Measurements from ENCODE around the gene OOSP4A. TPM values are rescaled to one million over a fixed set of nuclear protein-coding genes. Genes with fewer than 3 reads are reported as not detected.

Gene OOSP4A
- total RNA-seq, 1 donor from 2014 or later, result not detected

DNA sequence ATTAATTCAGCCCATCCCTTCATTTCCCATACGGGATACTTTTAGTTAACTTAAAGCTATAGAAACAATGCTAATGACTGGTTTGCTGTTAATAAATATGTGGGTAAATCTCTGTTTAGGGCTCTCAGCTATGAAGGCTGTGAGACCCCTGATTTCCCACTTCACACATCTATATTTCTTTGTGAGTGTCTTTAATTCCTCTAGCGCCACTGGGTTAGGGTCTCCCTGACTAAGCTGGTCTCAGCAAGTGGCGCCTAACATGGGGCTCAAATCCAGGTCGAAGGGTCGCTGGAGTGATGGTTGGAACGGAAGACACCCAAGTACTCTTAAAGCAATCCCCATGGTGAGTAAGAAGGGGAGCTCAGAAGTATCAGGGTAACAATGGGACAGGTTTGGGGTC lies 40.0 kb upstream of the OOSP4A start:
- no peak overlapping the region for H3K27ac Mint-ChIP-seq (ENCODE audit: unreplicated experiment)
- H3K9me3 ChIP-seq (ENCODE audit: insufficient read depth, low read depth, low read length), result peaks cover 11% of the 10 kb centered on the region

DNA sequence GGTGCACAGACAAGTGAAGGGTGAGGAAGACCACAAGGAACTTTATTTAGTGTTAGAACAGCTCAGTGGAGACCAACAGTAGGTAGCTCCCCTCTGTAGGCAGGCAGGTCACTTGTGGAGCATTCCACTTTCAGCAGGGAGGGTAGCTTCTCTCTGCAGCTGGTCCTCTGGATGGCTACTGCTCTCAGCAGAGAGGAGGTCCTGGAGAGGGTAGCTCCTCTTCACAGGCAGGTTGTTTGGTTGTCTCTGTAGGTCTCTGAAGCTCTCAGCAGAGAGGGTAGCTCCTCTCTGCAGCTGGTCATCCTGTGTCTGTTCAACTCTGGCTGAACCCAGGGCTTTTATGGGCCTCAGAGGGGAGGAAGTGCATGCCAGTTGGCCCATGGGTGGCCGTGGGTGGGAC lies 32.1 kb upstream of the OOSP4A start:
- Histone ChIP-seq H3K4me1 (ENCODE audit: insufficient read depth, low read length) (no peaks in the 10 kb centered on the region), H3K27ac (ENCODE audit: low read depth, low read length) (no peak overlapping the region), H3K36me3 (ENCODE audit: insufficient read depth, low read length) (no peaks in the 10 kb centered on the region), H3K79me2 (ENCODE audit: insufficient read depth, low read length) (no peaks in the 10 kb centered on the region), H4K20me1 (ENCODE audit: insufficient read depth, low read length) (no peaks in the 10 kb centered on the region), H3K4me2 (ENCODE audit: low read length) (no peak overlapping the region), H3K4me3 (ENCODE audit: insufficient read depth, low read depth, low read length) (no peak overlapping the region), H3K9me3 (ENCODE audit: insufficient read depth, low read depth, low read length) (no peaks in the 10 kb centered on the region), H3K9ac (ENCODE audit: low read length) (no peak overlapping the region), H2AFZ (ENCODE audit: low read depth, low read length) (no peak overlapping the region), H3K27me3 (ENCODE audit: insufficient read depth, low read length) (no peaks in the 10 kb centered on the region)
- Mint-ChIP-seq H3K36me3 (ENCODE audit: low read depth, unreplicated experiment) (no peaks in the 10 kb centered on the region), H3K9me3 (ENCODE audit: unreplicated experiment) (peaks cover 11% of the 10 kb centered on the region), H3K27me3 (ENCODE audit: low read depth, unreplicated experiment) (no peaks in the 10 kb centered on the region), H3K27ac (ENCODE audit: unreplicated experiment) (no peak overlapping the region), H3K4me3 (ENCODE audit: unreplicated experiment) (no peak overlapping the region), H3K4me1 (ENCODE audit: low read depth, unreplicated experiment) (no peaks in the 10 kb centered on the region)
- FAIRE-seq (no peak), DNase-seq (ENCODE audit: low read depth) (no peak)
- no peak for TF ChIP-seq EZH2 (IDR thresholded peaks at IDR 0.05; ENCODE audit: insufficient read depth, low read length)
- TF ChIP-seq, protein P1, sequence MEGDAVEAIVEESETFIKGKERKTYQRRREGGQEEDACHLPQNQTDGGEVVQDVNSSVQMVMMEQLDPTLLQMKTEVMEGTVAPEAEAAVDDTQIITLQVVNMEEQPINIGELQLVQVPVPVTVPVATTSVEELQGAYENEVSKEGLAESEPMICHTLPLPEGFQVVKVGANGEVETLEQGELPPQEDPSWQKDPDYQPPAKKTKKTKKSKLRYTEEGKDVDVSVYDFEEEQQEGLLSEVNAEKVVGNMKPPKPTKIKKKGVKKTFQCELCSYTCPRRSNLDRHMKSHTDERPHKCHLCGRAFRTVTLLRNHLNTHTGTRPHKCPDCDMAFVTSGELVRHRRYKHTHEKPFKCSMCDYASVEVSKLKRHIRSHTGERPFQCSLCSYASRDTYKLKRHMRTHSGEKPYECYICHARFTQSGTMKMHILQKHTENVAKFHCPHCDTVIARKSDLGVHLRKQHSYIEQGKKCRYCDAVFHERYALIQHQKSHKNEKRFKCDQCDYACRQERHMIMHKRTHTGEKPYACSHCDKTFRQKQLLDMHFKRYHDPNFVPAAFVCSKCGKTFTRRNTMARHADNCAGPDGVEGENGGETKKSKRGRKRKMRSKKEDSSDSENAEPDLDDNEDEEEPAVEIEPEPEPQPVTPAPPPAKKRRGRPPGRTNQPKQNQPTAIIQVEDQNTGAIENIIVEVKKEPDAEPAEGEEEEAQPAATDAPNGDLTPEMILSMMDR (IDR thresholded peaks at IDR 0.05; ENCODE audit: insufficient read depth, low read depth, low read length), result no peak

More for the DNA sequence above, 40.0 kb upstream of the OOSP4A start:
- H3K79me2 ChIP-seq (ENCODE audit: insufficient read depth, low read length), result no peaks in the 10 kb centered on the region
- DNase-seq (ENCODE audit: low read depth) (no peak), FAIRE-seq (no peak)
- H3K4me1 Mint-ChIP-seq (ENCODE audit: low read depth, unreplicated experiment), result no peaks in the 10 kb centered on the region
- H3K27me3 ChIP-seq (ENCODE audit: insufficient read depth, low read length), result no peaks in the 10 kb centered on the region
- no peak overlapping the region for H3K4me3 Mint-ChIP-seq (ENCODE audit: unreplicated experiment)
- H3K27me3 Mint-ChIP-seq (ENCODE audit: low read depth, unreplicated experiment), result no peaks in the 10 kb centered on the region
- H3K27ac ChIP-seq (ENCODE audit: low read depth, low read length), result no peak overlapping the region
- no peak overlapping the region for H3K9ac ChIP-seq (ENCODE audit: low read length)
- no peaks in the 10 kb centered on the region for H3K36me3 ChIP-seq (ENCODE audit: insufficient read depth, low read length)
- H3K36me3 Mint-ChIP-seq (ENCODE audit: low read depth, unreplicated experiment), result peaks cover 2% of the 10 kb centered on the region
- no peaks in the 10 kb centered on the region for H3K4me1 ChIP-seq (ENCODE audit: insufficient read depth, low read length)
- H3K4me2 ChIP-seq (ENCODE audit: low read length), result no peak overlapping the region
- peaks cover 29% of the 10 kb centered on the region for H3K9me3 Mint-ChIP-seq (ENCODE audit: unreplicated experiment)
- no peaks in the 10 kb centered on the region for H4K20me1 ChIP-seq (ENCODE audit: insufficient read depth, low read length)
- no peak overlapping the region for H3K4me3 ChIP-seq (ENCODE audit: insufficient read depth, low read depth, low read length)
- no peak overlapping the region for H2AFZ ChIP-seq (ENCODE audit: low read depth, low read length)
- TF ChIP-seq EZH2 (IDR thresholded peaks at IDR 0.05; ENCODE audit: insufficient read depth, low read length), result no peak
- TF ChIP-seq, protein P1 (IDR thresholded peaks at IDR 0.05; ENCODE audit: insufficient read depth, low read depth, low read length), result no peak

DNA sequence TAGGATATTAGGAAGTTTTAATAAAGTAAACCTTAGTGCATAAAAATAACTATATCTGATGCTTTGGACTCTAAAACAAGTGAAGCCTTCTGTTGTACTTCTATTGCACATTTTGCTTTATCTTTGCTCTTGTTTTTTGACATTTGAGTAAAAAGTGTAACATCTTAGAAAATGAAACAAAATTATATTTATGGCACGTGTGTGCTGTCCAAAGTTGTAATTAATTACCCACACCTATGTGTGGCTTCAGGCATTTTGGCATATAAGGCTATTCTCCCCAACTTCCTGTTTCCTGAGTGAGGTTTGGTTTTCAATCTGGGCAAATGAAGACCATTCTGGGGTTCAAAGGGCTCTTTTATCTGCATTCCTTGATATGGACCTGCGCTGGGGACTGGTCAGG lies 25.7 kb upstream of the OOSP4A start, which contains the start of gene OOSP1:
TSS of gene OOSP1 (plus strand) at position 301 of the 400 bp plus-strand sequence. CDS start at position 324, 23 bp downstream.
- H2AFZ ChIP-seq (ENCODE audit: low read depth, low read length), result no peak within 1 kb of the TSS
- Mint-ChIP-seq H3K4me3 (ENCODE audit: unreplicated experiment) (no peak within 1 kb of the TSS), H3K4me1 (ENCODE audit: low read depth, unreplicated experiment) (no peaks in the 10 kb centered on the region), H3K27me3 (ENCODE audit: low read depth, unreplicated experiment) (peaks cover 3% of the 10 kb centered on the region), H3K9me3 (ENCODE audit: unreplicated experiment) (no peaks in the 10 kb centered on the region), H3K36me3 (ENCODE audit: low read depth, unreplicated experiment) (no peaks in the 10 kb centered on the region), H3K27ac (ENCODE audit: unreplicated experiment) (no peak within 1 kb of the TSS)
- TF ChIP-seq, protein P1 (IDR thresholded peaks at IDR 0.05; ENCODE audit: insufficient read depth, low read depth, low read length), result no peak
- no peak for TF ChIP-seq EZH2 (IDR thresholded peaks at IDR 0.05; ENCODE audit: insufficient read depth, low read length)
- no peak within 1 kb of the TSS for H3K4me2 ChIP-seq (ENCODE audit: low read length)
- H3K4me3 ChIP-seq (ENCODE audit: insufficient read depth, low read depth, low read length), result no peak within 1 kb of the TSS
- no peaks in the 10 kb centered on the region for H3K79me2 ChIP-seq (ENCODE audit: insufficient read depth, low read length)
- no peaks in the 10 kb centered on the region for H3K36me3 ChIP-seq (ENCODE audit: insufficient read depth, low read length)
- DNase-seq (ENCODE audit: low read depth), result no peak
- no peaks in the 10 kb centered on the region for H3K4me1 ChIP-seq (ENCODE audit: insufficient read depth, low read length)
- no peak for FAIRE-seq
- H4K20me1 ChIP-seq (ENCODE audit: insufficient read depth, low read length), result no peaks in the 10 kb centered on the region
- no peak within 1 kb of the TSS for H3K9ac ChIP-seq (ENCODE audit: low read length)
- H3K9me3 ChIP-seq (ENCODE audit: insufficient read depth, low read depth, low read length), result no peaks in the 10 kb centered on the region
- no peak within 1 kb of the TSS for H3K27ac ChIP-seq (ENCODE audit: low read depth, low read length)
- H3K27me3 ChIP-seq (ENCODE audit: insufficient read depth, low read length), result no peaks in the 10 kb centered on the region

Data from astrocyte (in vitro differentiated cells and primary cell).